ENCODE measurements around the gene ESD. TPM values are rescaled to one million over a fixed set of nuclear protein-coding genes. Genes with fewer than 3 reads are reported as not detected.

ESD gene
- total RNA-seq, 1 experiment from 2014 or later, result 58.7 TPM

- ATAC-seq, result no peak
- no peak for TF ChIP-seq STAT6 (CRISPR knock-in tag; conservative IDR thresholded peaks at IDR 0.05; ENCODE audit: low read depth)
- no peak for TF ChIP-seq FOXP1 (CRISPR knock-in tag; IDR thresholded peaks at IDR 0.05; ENCODE audit: borderline replicate concordance)
- TF ChIP-seq ZNF219 (CRISPR knock-in tag; IDR thresholded peaks at IDR 0.05; ENCODE audit: borderline replicate concordance), result no peak
- no peak for TF ChIP-seq NFYB (CRISPR knock-in tag; conservative IDR thresholded peaks at IDR 0.05; ENCODE audit: low read depth)
- no peak for TF ChIP-seq ATF2 (CRISPR knock-in tag; IDR thresholded peaks at IDR 0.05; ENCODE audit: borderline replicate concordance, low read depth)
- no peak for TF ChIP-seq CREB1 (CRISPR knock-in tag; IDR thresholded peaks at IDR 0.05)
- no peak for TF ChIP-seq AFF4 (CRISPR knock-in tag; IDR thresholded peaks at IDR 0.05; ENCODE audit: borderline replicate concordance)
- no peak for TF ChIP-seq OVOL2 (CRISPR knock-in tag; IDR thresholded peaks at IDR 0.05; ENCODE audit: borderline replicate concordance)
- no peak for TF ChIP-seq TEAD4 (CRISPR knock-in tag; IDR thresholded peaks at IDR 0.05)
- TF ChIP-seq ZBTB21 (CRISPR knock-in tag; IDR thresholded peaks at IDR 0.05; ENCODE audit: borderline replicate concordance), result no peak
- TF ChIP-seq ATF6 (CRISPR knock-in tag; IDR thresholded peaks at IDR 0.05), result no peak
- no peak for TF ChIP-seq IRF2 (CRISPR knock-in tag; IDR thresholded peaks at IDR 0.05; ENCODE audit: borderline replicate concordance, low read depth)
- Mint-ChIP-seq H3K4me1 (no peaks in the 10 kb centered on the region), H3K27me3 (ENCODE audit: low read depth) (no peaks in the 10 kb centered on the region), H3K9me3 (no peaks in the 10 kb centered on the region), H3K27ac (no peak overlapping the region), H3K4me3 (no peak overlapping the region), H3K36me3 (peaks cover 40% of the 10 kb centered on the region)
- POLR2A ChIA-PET, result no interaction called here
- CTCF ChIA-PET, result interaction anchor here (0.6 kb wide), 1 partner anchor 289 kb away, joined by 4 read pairs; no protein-coding TSS in a partner anchor
- no peak for DNase-seq (ENCODE audit: low spot score)
Measured at GRCh38 chr13:46782691-46783090, 14.3 kb downstream of the ESD start.

- H3K36me3 Mint-ChIP-seq, result peaks cover 37% of the 10 kb centered on the region
- no peak overlapping the region for H3K27ac Mint-ChIP-seq
- no peaks in the 10 kb centered on the region for H3K4me1 Mint-ChIP-seq
- no peaks in the 10 kb centered on the region for H3K27me3 Mint-ChIP-seq (ENCODE audit: low read depth)
- DNase-seq (ENCODE audit: low spot score), result no peak
- no peak for TF ChIP-seq EMX1 (CRISPR knock-in tag; IDR thresholded peaks at IDR 0.05)
- no peak for TF ChIP-seq USF2 (CRISPR knock-in tag; IDR thresholded peaks at IDR 0.05)
- ATAC-seq, result no peak
- POLR2A ChIA-PET, result no interaction called here
- CTCF ChIA-PET, result interaction anchor here (0.6 kb wide), 1 partner anchor 288 kb away, joined by 4 read pairs; no protein-coding TSS in a partner anchor
- H3K4me3 Mint-ChIP-seq, result no peak overlapping the region
- no peaks in the 10 kb centered on the region for H3K9me3 Mint-ChIP-seq
Measured at GRCh38 chr13:46782066-46782465, 14.9 kb downstream of the ESD start.

All from WTC11 (cell line).